Astrocyte of the cerebellum (primary cell): ENCODE results near the gene TMBIM1.
"Not testable (repeated sequence)": the region's sequence is repeated elsewhere in the genome, so short reads cannot be mapped to it uniquely, and the experiment has no call there.

Experiments used
- DNase-seq: peaks from one replicate; pipeline ENCODE4 v3.0.0-alpha.2; 2011; ENCODE audit warnings: low read depth
- H3K4me3 ChIP-seq: 2 replicates; pipeline ENCODE4 v1.5.1; 2011; ENCODE audit warnings: mild to moderate bottlenecking, low read depth, low read length, moderate library complexity
- CTCF ChIP-seq: IDR thresholded peaks from 2 replicates; pipeline ENCODE4 v1.5.1; 2012; ENCODE audit warnings: low read length, low read depth, moderate library complexity, mild to moderate bottlenecking; ENCODE audit errors: missing control alignments
- in situ Hi-C: cut with HindIII; loops from 2 replicates; pipeline ENCODE4 v1.10.0; 2017; ENCODE audit warnings: low sequenced_read_pairs

The TMBIM1 gene

GRCh38 chr2:218275371-218276072, 16.8 kb downstream of the TMBIM1 start:
- no peak for DNase-seq
- no peak for TF ChIP-seq CTCF
- no peak overlapping the region for H3K4me3 ChIP-seq
- in situ Hi-C loops, result no loop called here

- no peak for TF ChIP-seq CTCF
- no peak overlapping the region for H3K4me3 ChIP-seq
- no peak for DNase-seq
- in situ Hi-C loops, result no loop called here
Observed at GRCh38 chr2:218274586-218274985, 17.7 kb downstream of the TMBIM1 start.

- H3K4me3 ChIP-seq, result no peak overlapping the region
- no peak for DNase-seq
- TF ChIP-seq CTCF, result no peak
- in situ Hi-C loops, result no loop called here
Observed at GRCh38 chr2:218273908-218274249, 18.4 kb downstream of the TMBIM1 start.

DNA sequence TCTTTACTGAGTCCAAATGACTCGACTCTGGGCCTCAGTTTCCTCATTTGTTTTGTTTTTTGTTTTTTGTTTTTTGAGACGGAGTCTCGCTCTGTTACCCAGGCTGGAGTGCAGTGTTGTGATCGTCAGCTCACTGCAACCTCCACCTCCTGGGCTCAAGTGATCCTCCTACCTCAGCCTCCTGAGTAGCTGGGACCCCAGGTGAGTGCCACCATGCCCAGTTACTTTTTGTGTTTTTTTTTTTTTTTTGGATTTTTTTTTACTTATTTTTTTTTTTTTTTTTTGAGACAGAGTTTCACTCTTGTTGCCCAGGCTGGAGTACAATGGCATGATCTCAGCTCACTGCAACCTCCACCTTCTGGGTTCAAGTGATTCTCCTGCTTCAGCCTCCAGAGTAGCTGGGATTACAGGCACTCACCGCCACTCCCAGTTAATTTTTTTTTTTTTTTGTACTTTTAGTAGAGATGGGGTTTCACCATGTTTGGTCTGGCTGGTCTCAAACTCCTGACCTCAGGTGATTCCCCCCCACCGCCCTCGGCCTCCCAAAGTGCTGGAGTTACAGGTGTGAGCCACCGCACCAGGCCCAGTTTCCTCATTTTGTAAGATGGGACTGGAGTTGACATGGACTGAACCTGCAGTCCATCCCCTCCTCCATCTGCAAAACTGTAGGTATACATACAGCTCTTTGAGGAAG, 18.9 kb downstream of the TMBIM1 start:
- in situ Hi-C loops, H3K4me3 ChIP-seq, DNase-seq: not testable (repeated sequence)

DNA sequence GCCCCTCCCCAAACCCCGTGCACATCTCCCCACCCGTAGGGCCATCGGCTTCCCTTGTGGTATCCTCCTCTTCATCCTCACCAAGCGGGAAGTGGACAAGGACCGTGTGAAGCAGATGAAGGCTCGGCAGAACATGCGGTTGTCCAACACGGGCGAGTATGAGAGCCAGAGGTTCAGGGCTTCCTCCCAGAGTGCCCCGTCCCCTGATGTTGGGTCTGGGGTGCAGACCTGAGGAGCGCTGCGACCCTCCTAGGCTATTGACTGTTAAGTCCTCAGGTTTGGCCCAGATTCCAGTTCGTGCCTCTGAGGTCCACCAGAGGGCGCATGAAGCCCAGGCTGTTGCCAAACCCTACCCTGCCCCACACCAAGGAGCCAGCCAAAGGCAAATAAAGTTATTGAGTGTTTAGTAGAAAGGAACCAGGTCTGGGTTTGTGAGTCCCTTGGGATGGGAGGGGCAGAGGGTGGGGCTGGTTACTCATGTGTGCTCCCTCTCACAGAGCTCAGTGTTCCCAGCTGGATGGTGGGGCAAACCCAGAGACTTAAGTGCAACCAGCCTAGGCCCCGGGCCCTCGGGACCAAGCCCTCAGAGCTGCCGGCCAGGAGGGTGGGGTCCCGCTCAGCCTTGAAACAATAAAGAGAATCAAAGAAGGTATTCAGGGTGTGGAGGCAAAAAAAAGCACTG, 19.6 kb downstream of the TMBIM1 start:
- peak; percentile 74 for DNase-seq
- in situ Hi-C loops, result no loop called here
- no peak overlapping the region for H3K4me3 ChIP-seq
- peak; percentile 93 for TF ChIP-seq CTCF

DNA sequence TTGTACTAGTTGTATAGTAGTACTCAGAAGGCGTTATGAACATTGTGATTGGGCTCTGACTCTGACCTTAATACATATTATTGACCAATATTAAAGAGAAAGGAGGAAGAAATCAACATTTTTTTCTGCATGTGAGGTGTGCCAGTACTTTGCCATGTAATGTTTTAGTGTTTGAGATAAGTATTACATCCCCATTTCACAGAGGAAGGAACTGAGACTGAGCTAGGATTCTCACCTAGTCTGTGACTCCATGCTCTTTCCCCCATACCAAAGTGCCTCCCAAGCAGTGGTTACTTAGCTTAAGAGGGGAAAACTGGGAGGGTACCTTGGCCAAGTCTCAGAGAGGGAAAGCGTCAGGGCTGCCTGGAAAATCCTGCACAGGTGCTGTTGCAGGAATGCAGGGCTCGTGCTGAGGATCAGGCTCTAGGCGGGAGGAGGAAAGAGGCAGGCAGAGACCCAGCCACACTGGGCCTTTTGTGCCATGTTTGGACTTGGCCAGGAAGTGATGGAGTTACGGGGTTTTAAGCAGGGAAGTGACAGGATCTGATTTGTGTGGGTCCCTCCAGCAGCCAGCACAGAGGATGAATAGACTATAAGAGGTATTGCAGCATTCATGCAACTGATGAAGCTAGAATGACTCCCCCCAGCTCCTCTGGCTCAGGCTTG, 20.3 kb downstream of the TMBIM1 start:
- no peak for DNase-seq
- in situ Hi-C loops, result no loop called here
- peak overlapping the region; percentile 97 for H3K4me3 ChIP-seq
- no peak for TF ChIP-seq CTCF
